SIG-M5 treated with dmso at 0.1 percent for 504 hours (cell line): ENCODE measurements around the gene FOXN3.

Experiments
- DNase-seq: peaks from one replicate; lab custom pipeline; 2025; ENCODE audit not compliant: unreplicated experiment; lab: John Stamatoyannopoulos, UW

FOXN3 gene

DNA sequence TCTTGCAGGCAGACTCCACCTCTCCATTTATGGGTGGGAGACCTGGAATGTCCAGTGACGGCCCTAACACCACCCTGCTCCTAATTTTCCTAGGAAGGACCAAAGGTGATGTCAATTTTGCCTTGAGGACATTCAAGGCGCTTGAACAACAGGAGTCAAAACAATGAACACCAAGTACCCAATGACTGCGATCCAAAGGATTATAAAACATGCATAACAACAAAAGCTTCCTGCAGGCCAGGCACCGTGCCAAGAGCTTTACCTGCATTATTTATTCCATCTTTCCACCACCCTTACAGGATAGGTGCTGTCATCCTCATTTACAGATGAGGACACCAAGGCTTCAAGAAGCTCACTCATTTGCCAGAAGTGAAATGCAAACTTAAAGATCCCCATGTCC, 15.2 kb upstream of the FOXN3 start:
- no peak for DNase-seq

DNA sequence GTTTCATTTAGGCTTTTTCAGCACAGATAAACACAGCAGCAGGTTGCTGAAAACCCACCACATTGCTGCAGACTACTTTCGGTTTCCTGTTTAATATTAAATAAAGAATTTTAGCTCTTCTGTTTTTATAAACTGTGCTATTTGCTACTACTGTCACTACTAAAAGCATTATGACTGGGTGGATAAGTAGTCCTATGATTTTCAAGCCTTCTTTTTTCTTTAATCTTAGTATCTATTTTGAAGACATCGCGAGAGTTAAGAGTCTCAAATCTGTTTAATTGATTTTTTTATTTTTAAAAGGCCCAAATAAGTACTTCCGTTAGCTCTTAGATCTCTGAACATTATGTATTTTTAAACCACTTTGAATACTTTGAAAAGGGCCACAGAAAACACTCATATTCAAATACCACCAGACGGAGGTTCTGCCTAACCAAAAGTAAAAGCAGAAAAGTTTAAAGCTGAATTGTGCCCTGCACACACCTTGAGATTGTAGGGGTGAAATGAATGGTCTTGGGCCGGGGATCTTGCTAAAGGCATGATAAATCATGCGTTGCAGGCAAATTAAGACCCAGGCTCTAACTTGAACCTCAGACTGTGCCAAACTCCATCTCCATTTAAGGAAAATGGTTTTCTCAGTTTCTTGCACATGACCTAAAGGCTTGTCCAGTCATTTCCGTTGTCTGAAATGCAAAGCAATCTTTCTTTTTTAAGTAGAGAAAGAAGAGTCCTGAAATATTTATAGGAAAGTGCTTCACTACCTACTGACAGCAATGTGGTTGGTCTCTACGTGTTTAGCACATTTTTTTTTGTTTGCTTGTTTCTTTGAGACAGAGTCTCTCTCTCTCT, 13.6 kb upstream of the FOXN3 start:
- DNase-seq, result peak; percentile 11

DNA sequence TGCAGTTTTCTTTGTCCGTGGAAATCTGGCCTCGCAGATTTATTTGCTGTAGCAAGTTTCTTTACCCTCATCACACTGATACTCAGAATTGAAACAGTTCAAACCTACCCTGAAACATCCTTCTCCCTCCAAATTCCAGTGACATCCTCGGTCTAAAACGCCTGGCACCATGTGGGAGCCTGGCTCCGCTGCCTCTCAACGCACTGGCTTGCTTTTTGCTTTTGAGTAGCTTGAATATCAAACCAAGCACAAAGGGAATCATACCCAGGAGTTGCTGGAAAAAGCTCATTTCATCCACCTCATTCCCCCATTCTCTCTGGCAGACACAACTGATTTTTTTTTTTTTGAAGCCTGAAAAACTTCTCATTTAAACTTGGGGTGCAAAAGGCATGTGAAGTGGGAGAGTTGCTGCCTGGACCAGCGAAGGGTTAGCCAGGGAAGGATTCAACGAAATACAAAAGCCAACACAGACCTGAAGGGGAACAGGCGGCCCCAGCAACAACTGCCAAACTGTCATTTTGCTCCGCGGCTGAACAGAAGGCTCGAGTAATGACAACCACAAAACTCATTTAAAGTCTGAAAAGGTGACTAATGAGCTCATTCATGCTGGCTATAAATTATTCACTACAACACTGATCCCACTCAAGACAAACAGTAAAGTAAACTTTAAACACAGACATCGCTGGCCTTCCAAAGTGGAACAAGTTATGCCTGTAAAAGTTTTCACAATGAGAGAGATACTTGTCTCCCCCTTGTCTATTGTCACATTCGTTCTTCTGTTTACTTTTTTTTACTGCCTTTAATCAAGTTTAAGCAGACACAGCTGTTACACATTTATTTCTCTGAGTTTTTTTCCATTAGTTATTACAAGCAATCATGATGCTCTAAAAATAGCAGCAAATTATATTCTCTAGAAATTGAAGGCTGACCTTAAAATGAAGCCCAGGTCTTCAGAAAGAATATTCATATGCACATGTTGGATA, 12.5 kb upstream of the FOXN3 start:
- DNase-seq, result peak; percentile 65

DNA sequence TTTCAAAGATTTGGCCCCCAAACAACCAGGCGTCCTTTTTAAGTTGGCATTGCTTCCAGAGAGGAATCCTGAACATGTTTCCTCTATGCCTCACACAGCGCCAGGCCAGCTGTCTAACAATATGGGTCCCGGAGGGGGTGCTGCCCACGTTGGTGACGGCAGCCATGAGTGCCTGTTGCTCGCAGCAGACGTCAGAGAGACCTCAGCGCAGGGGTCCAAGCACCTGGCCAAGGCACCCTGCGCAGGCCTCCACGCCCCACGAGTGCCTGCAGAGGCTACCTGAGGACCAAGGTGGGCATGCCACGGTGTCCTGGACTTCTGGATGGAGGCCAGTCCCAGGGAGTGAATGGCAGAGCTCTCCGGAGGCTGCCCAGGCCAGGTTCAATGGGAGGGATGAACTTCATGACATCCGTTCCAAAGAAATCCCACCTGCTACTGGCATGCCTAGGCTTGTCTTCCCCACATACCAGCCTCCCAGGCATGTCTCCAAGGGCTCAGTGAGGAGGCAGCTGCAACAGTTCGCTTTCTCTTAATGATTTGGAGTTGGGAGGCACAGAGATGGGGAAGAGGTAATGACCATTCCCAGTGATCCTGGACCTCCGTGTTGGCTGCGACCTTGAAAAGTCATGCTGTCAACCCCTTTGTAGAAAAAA, 11.6 kb upstream of the FOXN3 start:
- DNase-seq, result no peak

DNA sequence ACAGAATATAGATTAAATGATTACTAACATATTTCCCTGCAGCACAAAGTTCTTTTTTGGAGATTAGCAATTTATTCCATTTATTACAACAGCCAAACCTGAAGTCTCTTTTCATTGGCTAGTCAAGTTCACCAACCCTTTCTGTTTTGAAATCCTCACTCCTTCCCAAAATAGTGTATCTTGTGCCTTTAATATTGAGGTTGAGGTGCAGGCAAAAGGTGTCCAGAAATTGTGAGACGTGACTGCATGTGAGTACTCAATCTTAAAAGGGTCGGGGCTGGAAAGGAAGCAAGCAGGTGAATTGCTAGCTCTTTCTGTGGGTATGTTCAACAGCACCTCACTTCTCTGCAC, 11.1 kb upstream of the FOXN3 start:
- DNase-seq, result peak; percentile 48

DNA sequence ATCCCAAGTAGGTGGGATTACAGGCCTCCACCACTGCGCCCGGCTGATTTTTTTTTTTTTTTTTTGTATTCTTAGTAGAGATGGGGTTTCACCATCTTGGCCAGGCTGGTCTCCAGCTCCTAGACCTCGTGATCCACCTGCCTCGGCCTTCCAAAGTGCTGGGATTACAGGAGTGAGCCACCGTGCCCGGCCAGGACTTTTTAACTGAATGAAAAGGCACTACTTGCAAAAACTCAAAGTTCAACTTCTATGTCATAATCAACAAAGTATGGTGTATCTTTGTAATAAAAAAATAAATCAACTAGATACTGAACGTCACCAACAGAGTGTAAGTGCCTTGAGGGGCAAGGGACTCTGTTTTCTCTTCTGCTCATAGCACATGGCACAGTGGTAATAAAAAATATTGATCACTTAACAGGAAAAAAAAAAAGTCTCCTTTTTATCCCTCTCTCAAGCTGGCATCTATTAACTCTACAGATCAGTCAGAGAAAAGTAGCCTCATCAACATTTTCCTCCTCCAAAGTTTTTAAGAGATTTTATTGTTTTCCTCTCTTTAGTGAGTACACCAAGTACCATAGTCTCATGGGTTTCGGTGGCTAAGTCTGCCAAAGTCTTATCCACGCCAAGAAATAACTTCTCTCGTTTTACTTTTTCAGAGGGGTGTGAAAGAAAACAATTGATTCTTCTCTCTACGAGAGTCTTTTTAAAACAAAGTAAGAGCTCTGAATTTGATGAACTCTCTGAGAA, 10.6 kb upstream of the FOXN3 start:
- no peak for DNase-seq

DNA sequence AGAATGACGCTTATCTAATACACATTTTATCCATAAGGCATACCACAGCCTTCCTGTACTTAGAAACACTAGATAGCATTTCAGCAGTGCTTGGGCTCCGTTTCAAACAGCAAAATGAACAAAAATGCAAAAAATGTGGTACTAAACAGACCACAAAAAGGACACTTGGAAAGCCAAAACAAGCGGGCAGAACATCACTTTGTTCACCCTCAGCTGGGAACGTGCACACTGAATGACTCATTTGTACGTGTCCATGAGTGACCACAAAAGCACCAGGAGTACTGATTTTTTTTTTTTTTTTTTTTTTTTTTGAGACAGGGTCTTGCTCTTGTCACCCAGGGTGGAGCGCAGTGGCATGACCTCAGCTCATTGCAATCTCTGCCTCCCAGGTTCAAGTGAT, 8.9 kb upstream of the FOXN3 start:
- DNase-seq, result no peak

DNA sequence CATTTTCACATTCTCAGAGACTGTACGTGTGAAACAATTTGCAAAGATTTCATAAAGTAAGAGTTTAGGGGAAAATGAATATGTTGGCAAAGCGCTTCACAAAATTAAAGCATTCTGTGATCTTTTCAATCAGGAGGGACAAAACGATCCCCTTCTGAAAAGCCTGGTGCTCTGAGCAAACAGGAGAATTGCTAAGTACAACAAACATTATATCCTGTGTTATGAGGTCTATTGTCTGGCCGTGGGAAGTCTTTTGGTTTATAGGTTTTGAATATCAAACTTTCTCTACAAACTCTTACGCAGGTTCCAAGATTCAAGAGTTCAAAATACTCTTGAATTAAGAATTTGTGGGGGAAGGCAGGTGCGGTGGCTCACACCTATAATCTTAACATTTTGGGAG, 7.2 kb upstream of the FOXN3 start:
- DNase-seq, result no peak

DNA sequence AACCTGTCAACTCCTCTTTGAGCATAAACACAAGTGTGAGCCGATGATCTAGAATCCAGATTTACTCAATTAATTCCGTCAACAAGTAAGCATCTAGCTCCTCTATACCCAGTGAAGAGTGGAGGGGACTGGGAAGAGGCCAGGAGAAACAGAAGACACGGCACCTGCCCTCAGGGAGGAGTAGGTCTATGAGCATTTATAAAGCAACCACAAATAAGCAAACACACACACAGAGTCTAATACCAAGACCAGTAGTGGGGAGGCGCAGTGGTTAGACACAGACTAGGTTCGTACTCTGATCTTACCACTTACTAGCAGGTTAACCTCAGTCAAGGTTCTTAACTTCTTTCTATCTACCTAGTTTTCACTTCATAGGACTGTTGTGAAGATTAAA, 5.9 kb upstream of the FOXN3 start:
- no peak for DNase-seq

DNA sequence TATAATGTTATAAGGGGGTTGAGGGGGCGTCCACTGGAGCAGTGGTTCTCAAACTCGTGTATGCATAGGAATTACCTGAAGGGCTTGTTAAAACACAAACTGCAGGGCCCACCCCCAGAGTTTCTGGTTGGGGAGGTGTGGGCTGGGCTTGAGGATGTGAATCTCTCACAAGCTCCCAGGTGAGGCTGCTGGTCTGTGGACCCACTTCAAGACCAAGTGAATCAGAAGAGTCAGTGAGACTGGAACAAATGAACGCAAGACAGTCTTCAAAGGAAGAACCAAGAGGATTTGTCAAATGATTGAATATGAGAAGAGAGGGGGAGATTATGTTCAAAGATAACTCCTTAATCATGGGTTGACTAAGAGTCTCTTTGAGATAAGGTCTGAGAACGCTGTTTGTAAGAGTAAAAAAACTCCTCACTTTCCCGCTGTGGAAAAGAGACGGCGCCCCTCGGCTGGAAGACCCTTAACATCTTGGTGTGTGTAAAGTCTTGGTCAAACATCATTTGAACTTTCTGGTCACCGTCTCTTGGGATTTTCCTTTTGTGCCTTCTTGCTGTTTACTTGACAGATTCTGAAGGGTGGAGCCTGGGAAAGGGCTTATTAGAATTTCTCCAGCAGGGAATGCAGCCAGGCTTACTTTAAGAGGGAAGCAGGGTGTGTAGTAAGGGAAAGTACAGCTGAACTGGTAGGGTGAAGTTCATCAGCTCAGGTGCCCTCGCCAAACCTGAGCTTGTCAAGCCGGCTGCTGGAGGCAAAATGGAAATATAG, 5.3 kb upstream of the FOXN3 start:
- no peak for DNase-seq

DNA sequence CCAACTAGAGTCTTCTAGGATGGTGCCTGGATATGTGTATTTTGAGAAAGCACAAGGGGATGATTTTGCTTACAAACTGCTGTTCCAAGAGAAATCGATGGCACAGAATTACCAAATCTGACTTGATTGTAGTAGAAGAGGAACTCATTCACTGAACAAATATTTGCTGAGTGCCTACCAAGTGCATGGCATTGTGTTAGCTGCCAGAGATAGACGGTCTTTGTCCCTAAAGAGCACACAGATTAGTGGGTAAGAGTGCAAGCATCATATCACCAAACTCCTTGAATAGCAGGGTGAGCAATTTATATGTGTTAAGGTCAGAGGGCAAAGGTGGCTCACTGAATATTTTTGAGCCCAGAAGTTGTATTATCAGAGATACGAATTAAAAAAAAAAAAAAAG, 3.5 kb upstream of the FOXN3 start:
- no peak for DNase-seq

DNA sequence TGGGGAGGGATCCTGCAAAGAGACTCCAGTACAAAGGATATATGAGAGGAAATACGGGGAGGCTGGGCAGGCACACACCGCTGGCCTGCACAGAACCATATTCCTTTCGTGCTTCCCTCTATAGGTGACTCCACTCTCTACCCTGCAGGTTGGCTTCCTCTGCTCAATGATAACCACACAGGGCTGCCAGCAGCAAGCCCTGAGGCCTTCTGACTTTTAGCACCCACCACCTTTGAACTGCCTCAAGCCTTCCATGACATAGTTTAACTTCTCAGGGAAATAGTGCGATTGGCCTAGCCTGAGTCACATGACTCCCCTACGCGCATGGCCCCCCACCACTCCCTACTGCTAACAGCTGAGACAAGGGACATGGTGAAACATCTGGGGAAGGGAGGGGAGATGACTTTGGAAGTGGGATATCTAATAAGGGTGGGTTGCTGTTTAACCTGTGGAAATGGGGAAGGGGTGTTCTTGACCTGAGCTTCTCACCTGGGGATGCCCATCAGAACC, 3.0 kb upstream of the FOXN3 start:
- DNase-seq, result no peak

DNA sequence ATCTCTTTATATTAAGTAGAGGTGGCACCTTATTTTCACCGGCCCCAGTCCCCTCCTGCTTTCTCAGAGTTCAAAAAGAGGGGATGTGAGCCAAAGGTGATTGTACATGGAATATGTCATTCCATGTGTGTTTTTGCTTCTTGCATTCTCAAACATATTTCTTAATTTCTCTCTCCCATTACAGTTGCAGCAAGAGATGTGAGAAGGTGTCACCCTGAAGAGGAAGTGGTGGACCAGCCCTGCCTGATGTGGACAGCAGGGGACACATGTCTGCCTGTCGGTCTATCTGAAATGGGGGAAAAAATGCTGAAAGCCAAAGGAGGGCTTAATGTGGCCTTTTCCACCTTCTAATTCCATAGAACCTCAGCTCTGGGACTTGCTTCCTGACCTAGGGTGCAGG, 1.9 kb upstream of the FOXN3 start:
- peak; percentile 26 for DNase-seq

DNA sequence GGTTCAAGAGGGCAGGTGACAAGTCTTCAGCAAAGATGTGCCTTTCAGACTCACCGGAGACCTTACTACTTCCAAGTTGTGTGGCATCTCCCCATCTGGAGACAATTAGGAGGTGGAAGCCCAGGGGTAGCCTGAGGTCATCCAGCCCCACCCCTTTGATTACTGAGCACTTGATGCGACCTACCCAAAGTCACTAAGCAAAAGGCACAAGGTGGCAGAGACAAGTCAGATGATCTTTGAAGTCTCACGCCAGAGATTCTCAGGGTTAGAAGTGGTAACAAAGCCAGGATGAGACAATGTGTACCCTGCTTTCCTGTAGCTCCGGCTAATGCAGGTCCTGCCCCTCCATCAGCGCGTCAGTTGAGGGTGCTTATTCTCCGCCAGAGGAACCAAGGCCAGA, 1.4 kb upstream of the FOXN3 start:
- DNase-seq, result no peak

DNA sequence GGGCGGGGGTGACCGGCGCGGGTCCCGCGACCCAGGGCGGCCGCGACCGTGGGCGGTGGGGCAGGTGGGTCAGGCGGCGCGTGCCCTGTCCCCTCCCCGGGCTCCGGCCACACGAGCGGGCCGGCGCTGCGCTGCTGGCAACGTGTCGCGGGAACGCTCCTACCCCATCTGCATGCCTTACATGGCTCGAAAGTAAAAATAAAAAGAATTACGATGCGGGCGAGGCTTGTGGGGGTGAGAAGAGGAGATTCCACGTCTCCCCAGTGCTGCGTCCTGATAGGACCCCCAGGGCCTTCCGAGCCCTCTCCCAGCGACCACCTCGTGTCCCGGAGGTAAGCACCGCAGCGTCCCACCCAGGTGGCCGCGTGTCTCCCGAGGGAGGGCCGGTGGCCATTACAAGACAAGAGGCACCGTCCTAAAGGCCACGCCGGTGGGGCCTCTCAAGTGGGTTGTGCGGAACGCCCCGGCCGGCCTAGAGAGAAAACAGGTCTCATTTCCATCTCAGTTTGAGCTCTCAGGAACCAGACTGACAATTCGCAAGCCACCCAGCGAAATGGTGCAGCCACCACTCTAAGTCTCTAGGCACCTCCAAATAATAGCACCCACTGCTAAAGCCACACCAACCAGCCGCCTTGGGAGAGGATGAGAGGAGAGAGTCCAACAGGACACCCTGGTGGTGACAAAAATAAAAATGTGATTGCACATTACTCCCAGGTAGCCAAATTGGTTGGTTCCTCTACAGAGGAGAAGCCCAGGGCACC, 612 bp upstream of the FOXN3 start:
- peak; percentile 80 for DNase-seq

DNA sequence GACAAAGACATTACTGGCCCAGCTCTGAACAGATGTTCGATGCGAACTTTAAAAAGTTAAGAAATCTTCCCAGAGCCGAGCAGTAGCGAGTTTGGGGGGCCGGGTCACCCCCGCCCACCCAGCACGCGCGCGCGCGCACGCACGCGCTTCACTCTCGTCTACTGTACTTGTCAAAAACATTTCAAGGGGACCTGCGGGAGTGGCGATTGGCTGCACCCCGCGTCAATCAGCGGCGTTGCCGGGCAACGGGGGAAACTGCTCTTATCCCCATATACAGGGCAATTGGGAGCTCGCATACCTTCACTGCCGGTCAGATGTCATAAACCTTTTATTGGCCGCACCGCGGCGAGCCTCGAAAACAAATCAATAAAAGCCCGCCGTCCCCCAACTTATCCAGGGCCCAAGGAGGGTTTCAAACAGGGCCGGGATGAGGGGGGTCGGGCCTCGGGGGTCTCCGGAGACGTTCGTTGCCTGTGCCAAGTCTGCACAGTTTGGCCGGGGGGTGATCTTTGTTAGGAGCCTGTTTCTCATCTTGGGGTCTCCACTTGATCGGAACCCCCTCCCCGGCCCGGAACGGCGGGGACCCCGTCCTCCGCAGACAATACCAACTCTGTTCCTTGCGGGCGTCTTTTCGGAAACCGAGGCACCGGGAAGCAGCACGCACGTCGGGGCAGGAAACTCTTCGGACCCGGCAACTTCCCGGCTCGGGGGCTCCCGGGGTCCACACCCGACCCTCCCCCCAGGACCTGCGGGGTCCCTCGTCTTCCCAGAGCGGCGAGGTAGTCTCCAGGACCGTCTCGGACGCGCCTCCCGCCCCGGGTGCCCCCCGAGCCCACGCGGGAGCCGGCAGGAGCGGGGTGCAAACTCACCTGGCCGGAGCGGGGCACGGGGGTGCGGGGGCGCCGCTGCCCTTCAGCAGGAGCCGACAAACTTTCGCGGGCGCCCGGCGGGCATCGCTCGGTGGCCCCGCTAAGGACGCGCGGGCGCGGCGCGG, 734 bp downstream of the FOXN3 start:
- peak; percentile 93 for DNase-seq

DNA sequence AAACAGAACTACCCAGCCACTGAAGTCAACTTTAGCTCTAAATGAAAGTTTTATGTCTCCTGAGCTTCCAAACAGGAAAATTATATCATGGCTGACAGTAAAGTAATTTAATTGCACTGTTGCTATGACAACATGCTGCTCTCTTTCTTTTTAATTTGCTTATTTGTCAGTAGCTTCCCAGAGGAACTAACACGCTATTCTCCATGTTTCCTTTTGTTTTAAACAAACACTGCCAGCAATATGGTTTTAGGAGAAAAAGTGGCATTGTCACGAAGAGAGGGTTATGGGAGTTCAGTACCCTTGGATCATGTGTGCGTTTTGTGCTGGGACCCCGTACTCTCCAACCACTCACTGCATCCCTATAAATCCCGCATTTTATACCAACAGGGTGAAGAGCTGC, 1.9 kb downstream of the FOXN3 start:
- no peak for DNase-seq

DNA sequence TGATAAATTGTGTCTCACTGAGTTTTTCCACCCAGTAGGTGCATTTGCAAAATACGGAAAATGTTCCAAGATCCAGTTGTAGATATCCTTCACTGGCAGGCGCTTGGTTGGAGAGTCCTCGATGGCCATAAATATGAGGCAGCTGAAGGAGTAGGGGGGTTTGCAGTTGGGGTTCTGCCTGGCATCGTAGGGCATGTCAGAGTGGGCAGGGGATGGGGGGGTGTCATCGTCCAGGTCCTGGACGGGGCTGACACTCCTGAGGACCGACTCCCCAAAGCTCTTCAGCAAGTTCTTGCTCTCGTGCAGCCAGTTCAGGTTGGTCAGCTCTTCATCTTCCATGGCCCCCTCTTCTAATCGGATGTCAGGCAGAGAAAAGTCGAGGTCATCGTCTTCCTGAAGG, 5.1 kb downstream of the FOXN3 start:
- DNase-seq, result no peak
